Colonic mucosa (tissue), 2 donors: ENCODE results near the gene FKBP6. TPM values are rescaled to one million over a fixed set of nuclear protein-coding genes. Genes with fewer than 3 reads are reported as not detected.

Experiments used
- total RNA-seq, 2 donors: library from RNA; stranded (reverse); fragmentation: NEBNext Ultra II Directional in 1 of 2; extraction: Animal tissue kit (Norgen Biotek cat#: 25700) in 1 of 2; gene quantifications; one replicate each; pipeline ENCODE4 v1.2.1, GENCODE V29; 2021
- donor health status: DM: no; HTN: no; CAD: no.
- donor health status: DM: no; HTN: no; CAD: no.

The FKBP6 gene
- total RNA-seq, 2 donors from 2014 or later: not detected

Other genes with a start within 250 kb of the FKBP6 start
- not detected for gene SPDYE9, start 242.1 kb upstream of the FKBP6 start, total RNA-seq
- gene NSUN5, start 19.3 kb upstream of the FKBP6 start, total RNA-seq: 10 to 100 TPM; 17.3 to 35.0 TPM
- gene TRIM50, start 79 bp upstream of the FKBP6 start, total RNA-seq: not detected
- gene FZD9, start 105.6 kb downstream of the FKBP6 start, total RNA-seq: under 1 TPM; 0.35 to 0.37 TPM
- gene BAZ1B, start 194.1 kb downstream of the FKBP6 start, total RNA-seq: 10 to 100 TPM; 43.9 to 58.4 TPM
- 10 to 100 TPM; 53.8 to 56.8 TPM for gene BCL7B, start 229.5 kb downstream of the FKBP6 start, total RNA-seq